Left cardiac atrium (tissue), 4 donors: Measurements from ENCODE around the gene NDUFB6. TPM values are rescaled to one million over a fixed set of nuclear protein-coding genes. Genes with fewer than 3 reads are reported as not detected.
"Not testable (repeated sequence)": the region's sequence is repeated elsewhere in the genome, so short reads cannot be mapped to it uniquely, and the experiment has no call there.

Experiments used
- ATAC-seq, 2 donors: fragments of 200-7000 bp; cut with Tn5 transposase; one replicate each; pipeline ENCODE4 v1.9.1; 2020; ENCODE audit warnings: mild to moderate bottlenecking in 2 of 2, moderate library complexity in 2 of 2
- DNase-seq: peaks from one replicate; pipeline ENCODE4 v3.0.0-alpha.2; 2020
- intact Hi-C, 2 donors: fragments of 100-400 bp; cut with DNase I; formaldehyde crosslinking; loops; one replicate each; pipeline versions ENCODE4 v1.14.1 to v1.15.1; 2022 to 2023
- long read RNA-seq: library from polyadenylated mRNA; unstranded; transcript quantifications from one replicate; pipeline ENCODE4 v2.0.0, GENCODE V29; 2021
- total RNA-seq, 2 donors: library from RNA; stranded (reverse); fragmentation: NEBNext Ultra II Directional; extraction: Animal tissue kit (Norgen Biotek cat#: 25700); gene quantifications; one replicate each; pipeline ENCODE4 v1.2.1, GENCODE V29; 2021
- donor health status: DM: no; HTN: yes; CAD: no.
- donor health status: DM: no; HTN: yes; CAD: no; lungs with severe emphysema.
- donor health status: DM: yes; HTN: yes; CAD: no.
- donor health status: Dilated cardiomyopathy.

Gene NDUFB6
- total RNA-seq = 100 to 1,000 TPM; 113 to 127 TPM
- long read RNA-seq, transcript NDUFB6-203 (4 exons, 1,366 nt) = major isoform, 22 of 26 reads
- long read RNA-seq, partial matches to known transcripts = 0 of 26 reads
- long read RNA-seq, other reads (novel, unspliced or antisense) = 3 of 26 reads

GRCh38 chr9:32572900-32573523, at the start of gene NDUFB6:
Gene NDUFB6 (minus strand): TSS chr9:32573159. CDS start chr9:32573060, 99 bp downstream.
- intact Hi-C loops = loop anchor here in 1 of 2 donors (2.0 kb wide), 1 partner anchor 22 kb away; no protein-coding TSS in a partner anchor
- DNase-seq = peak; percentile 96
- peak; percentile 98 to 99 for ATAC-seq

- intact Hi-C loops = no loop called here
- ATAC-seq (no peak), DNase-seq (no peak)
Measured at GRCh38 chr9:32618261-32618660, 45.3 kb upstream of the NDUFB6 start.

- intact Hi-C loops = no loop called here
- no peak for DNase-seq
- no peak for ATAC-seq
Measured at GRCh38 chr9:32606811-32607210, 33.9 kb upstream of the NDUFB6 start.

GRCh38 chr9:32603914-32604852, 31.2 kb upstream of the NDUFB6 start:
- intact Hi-C loops = no loop called here
- no peak for DNase-seq
- no peak for ATAC-seq

GRCh38 chr9:32599021-32599420, 26.1 kb upstream of the NDUFB6 start:
- intact Hi-C loops, DNase-seq, ATAC-seq: not testable (repeated sequence)

GRCh38 chr9:32596936-32597335, 24.0 kb upstream of the NDUFB6 start:
- intact Hi-C loops = no loop called here
- DNase-seq (no peak), ATAC-seq (no peak)

GRCh38 chr9:32596096-32596865, 23.3 kb upstream of the NDUFB6 start:
- DNase-seq (no peak), ATAC-seq (no peak)
- intact Hi-C loops = no loop called here

- intact Hi-C loops = no loop called here
- ATAC-seq = peak in 1 of 2 donors; percentile 47
- DNase-seq = no peak
Measured at GRCh38 chr9:32590898-32591297, 17.9 kb upstream of the NDUFB6 start.

- no peak for DNase-seq
- intact Hi-C loops = no loop called here
- no peak for ATAC-seq
Measured at GRCh38 chr9:32590476-32590875, 17.5 kb upstream of the NDUFB6 start.

- intact Hi-C loops = loop anchor here (2.0 to 10.0 kb wide), 2 partner anchors 376 to 378 kb away; no protein-coding TSS in a partner anchor
- ATAC-seq (peak in 1 of 2 donors; percentile 71), DNase-seq (no peak)
Measured at GRCh38 chr9:32589083-32589723, 16.2 kb upstream of the NDUFB6 start.

- intact Hi-C loops = loop anchor here (2.0 to 10.0 kb wide), 2 partner anchors 377 to 379 kb away; no protein-coding TSS in a partner anchor
- ATAC-seq = no peak
- DNase-seq = no peak
Measured at GRCh38 chr9:32587901-32588300, 14.9 kb upstream of the NDUFB6 start.

- DNase-seq (no peak), ATAC-seq (no peak)
- intact Hi-C loops = loop anchor here in 1 of 2 donors (10.0 kb wide), 1 partner anchor 380 kb away; no protein-coding TSS in a partner anchor
Measured at GRCh38 chr9:32584784-32585183, 11.8 kb upstream of the NDUFB6 start.

GRCh38 chr9:32581512-32582143, 8.7 kb upstream of the NDUFB6 start:
- ATAC-seq (peak; percentile 38 to 48), DNase-seq (no peak)
- intact Hi-C loops = loop anchor here in 1 of 2 donors (10.0 kb wide), 1 partner anchor 383 kb away; no protein-coding TSS in a partner anchor

GRCh38 chr9:32580631-32581300, 7.8 kb upstream of the NDUFB6 start:
- no peak for DNase-seq
- intact Hi-C loops = loop anchor here in 1 of 2 donors (10.0 kb wide), 1 partner anchor 384 kb away; no protein-coding TSS in a partner anchor
- ATAC-seq = no peak

GRCh38 chr9:32579706-32580331, 6.9 kb upstream of the NDUFB6 start:
- DNase-seq = peak; percentile 67
- intact Hi-C loops = loop anchor here in 1 of 2 donors (2.0 to 10.0 kb wide), 2 partner anchors 201 to 385 kb away; no protein-coding TSS in a partner anchor
- no peak for ATAC-seq

GRCh38 chr9:32578976-32579375, 6.0 kb upstream of the NDUFB6 start:
- ATAC-seq (no peak), DNase-seq (no peak)
- intact Hi-C loops = loop anchor here (1.0 to 2.0 kb wide), 2 partner anchors 200 to 201 kb away; no protein-coding TSS in a partner anchor

GRCh38 chr9:32577316-32577715, 4.4 kb upstream of the NDUFB6 start:
- DNase-seq (no peak), ATAC-seq (no peak)
- intact Hi-C loops = no loop called here
